Sigmoid colon (tissue), 4 donors: Measurements from ENCODE around the gene TSPAN11.

ENCODE experiments used
- CTCF ChIP-seq, 4 experiments: fragments of 450-650 bp in 3 of 4; fragments of 200-600 bp in 1 of 4; IDR thresholded peaks; one replicate each; pipeline ENCODE4 v1.5.1; 2016 to 2019; ENCODE audit warnings: antibody characterized with exemption in 4 of 4, mild to moderate bottlenecking in 3 of 4, moderate library complexity in 2 of 4
- POLR2A ChIP-seq, 2 donors: fragments of 450-650 bp; IDR thresholded peaks; one replicate each; pipeline ENCODE4 v1.6.1; 2016; ENCODE audit warnings: antibody characterized with exemption in 2 of 2, mild to moderate bottlenecking in 2 of 2, moderate library complexity in 2 of 2
- POLR2AphosphoS5 ChIP-seq, 4 donors: sonication (generic); formaldehyde crosslinking; IDR thresholded peaks; one replicate each; pipeline ENCODE4 v1.6.1; 2017; ENCODE audit warnings: antibody characterized with exemption in 4 of 4

- no peak for TF ChIP-seq POLR2AphosphoS5 (IDR thresholded peaks at IDR 0.05)
- no peak for TF ChIP-seq POLR2A (IDR thresholded peaks at IDR 0.05)
- TF ChIP-seq CTCF (IDR thresholded peaks at IDR 0.05) = no peak
Measured at GRCh38 chr12:30952015-30952414, 25.5 kb downstream of the TSPAN11 start.
